Ovary (tissue), 9 donors: ENCODE results near the gene MKNK2. TPM values are rescaled to one million over a fixed set of nuclear protein-coding genes. Genes with fewer than 3 reads are reported as not detected.

ENCODE experiments used
- DNase-seq, 5 donors: peaks; one replicate each; pipeline ENCODE4 v3.0.0-alpha.2; 2019 to 2020
- H3K27ac ChIP-seq, 2 donors: fragments of 200-600 bp; one replicate each; pipeline versions ENCODE4 v1.5.1 to v1.8.0; 2019 to 2022
- H3K27me3 ChIP-seq: fragments of 200-600 bp; one replicate; pipeline ENCODE4 v1.8.0; 2022
- H3K36me3 ChIP-seq: fragments of 200-600 bp; sonication (generic); one replicate; pipeline ENCODE4 v1.5.1; 2019
- H3K4me1 ChIP-seq: one replicate; pipeline ENCODE4 v1.8.1; 2013; ENCODE audit warnings: mild to moderate bottlenecking, moderate library complexity; ENCODE audit not compliant: insufficient read depth
- H3K4me3 ChIP-seq: fragments of 200-600 bp; sonication (generic); one replicate; pipeline ENCODE4 v1.5.1; 2017
- H3K9me3 ChIP-seq, 2 donors: fragments of 200-600 bp in 1 of 2; sonication (generic) in 1 of 2; one replicate each; pipeline versions ENCODE4 v1.5.1 to v1.8.1; 2013 to 2019; ENCODE audit warnings: mild to moderate bottlenecking in 1 of 2, moderate library complexity in 1 of 2
- CTCF ChIP-seq, 3 donors: fragments of 450-650 bp in 2 of 3; fragments of 200-600 bp in 1 of 3; IDR thresholded peaks; one replicate each; pipeline versions ENCODE4 v1.5.1 to v1.8.0; 2016 to 2022; ENCODE audit warnings: antibody characterized with exemption in 3 of 3, mild to moderate bottlenecking in 1 of 3
- EP300 ChIP-seq: sonication (generic); formaldehyde crosslinking; IDR thresholded peaks from one replicate; pipeline ENCODE4 v1.6.1; 2017; ENCODE audit warnings: antibody characterized with exemption
- POLR2A ChIP-seq: fragments of 450-650 bp; IDR thresholded peaks from one replicate; pipeline ENCODE4 v1.6.1; 2017; ENCODE audit warnings: antibody characterized with exemption, mild to moderate bottlenecking, moderate library complexity
- WGBS, 3 donors: extraction: QIAGEN DNeasy Blood & Tissue Kit in 1 of 3; methylation state at CpG; one replicate each; pipeline versions ENCODE4 v1.1.5 to v1.1.7; 2013 to 2017; 5-methylcytosine and 5-hydroxymethylcytosine counted together
- intact Hi-C, 4 donors: fragments of 100-400 bp; cut with DNase I; formaldehyde crosslinking; loops; one replicate each; pipeline versions ENCODE4 v1.11.0 to v1.15.1; 2022 to 2023
- polyA plus RNA-seq, 2 donors: library from polyadenylated mRNA; stranded (reverse); fragments of 200-250 nt in 1 of 2; fragments of 350-450 nt in 1 of 2; fragmentation: Illumina TruSeq in 1 of 2; extraction: RNeasy Lipid Tissue Mini Kit (QIAGEN cat#74804) in 1 of 2; gene quantifications; one replicate each; pipeline ENCODE4 v1.2.3, GENCODE V29; 2013 to 2014
- total RNA-seq, 7 donors: library from RNA; depleted of rRNA in 2 of 7; stranded (reverse); fragments of >200 nt in 2 of 7; fragmentation: NEBNext Ultra II Directional in 3 of 7; extraction: Animal tissue kit (Norgen Biotek cat#: 25700) in 3 of 7; gene quantifications; one replicate each; pipeline versions ENCODE4 v1.1.0 to v1.2.4, GENCODE V29; 2016 to 2023
- donor health status: DM: no; HTN: no; CAD: no; lungs with moderate emphysema.
- donor health status: DM: no; HTN: no; CAD: no.
- donor health status: Bipolar disorder and iron deficiency.
- donor health status: DM: yes; HTN: yes; CAD: no.
- donor health status: DM: no; HTN: no; CAD: no.
- donor health status: DM: yes; HTN: yes; CAD: no.

Gene MKNK2
- total and polyA plus RNA-seq, 9 donors, result 22.1 to 186 (median 110) TPM

- TF ChIP-seq CTCF (IDR thresholded peaks at IDR 0.05) (no peak), EP300 (no peak), POLR2A (no peak)
- Histone ChIP-seq H3K27ac (peak overlapping the region in 1 of 2 donors; percentile 30), H3K27me3 (no peaks in the 10 kb centered on the region), H3K36me3 (no peaks in the 10 kb centered on the region), H3K4me3 (peak overlapping the region; percentile 72), H3K9me3 (no peaks in the 10 kb centered on the region), H3K4me1 (peaks cover 8% of the 10 kb centered on the region)
- intact Hi-C loops, result loop anchor here in 2 of 4 donors (5.0 kb wide), 2 partner anchors 57 to 77 kb away; no protein-coding TSS in a partner anchor
- peak in 2 of 5 donors; percentile 50 to 54 for DNase-seq
- 50 to 66% (median 53%) methylated on average over 5 of the region's 5 CpGs for WGBS, 3 donors
Measured at GRCh38 chr19:2014131-2014571, 36.9 kb downstream of the MKNK2 start.

GRCh38 chr19:2013683-2013961 lies 37.4 kb downstream of the MKNK2 start:
- 79 to 98% (median 79%) methylated on average over 6 of the region's 6 CpGs for WGBS, 3 donors
- no peaks in the 10 kb centered on the region for H3K27me3 ChIP-seq
- no peaks in the 10 kb centered on the region for H3K9me3 ChIP-seq
- no peaks in the 10 kb centered on the region for H3K36me3 ChIP-seq
- intact Hi-C loops, result loop anchor here in 2 of 4 donors (5.0 kb wide), 2 partner anchors 56 to 76 kb away; no protein-coding TSS in a partner anchor
- TF ChIP-seq EP300 (no peak), POLR2A (no peak), CTCF (IDR thresholded peaks at IDR 0.05) (no peak)
- H3K4me3 ChIP-seq, result no peak overlapping the region
- DNase-seq, result peak in 1 of 5 donors; percentile 55
- H3K4me1 ChIP-seq, result peaks cover 8% of the 10 kb centered on the region
- no peak overlapping the region for H3K27ac ChIP-seq

GRCh38 chr19:2012941-2013682 lies 37.9 kb downstream of the MKNK2 start:
- intact Hi-C loops, result loop anchor here in 2 of 4 donors (5.0 kb wide), 2 partner anchors 56 to 76 kb away; no protein-coding TSS in a partner anchor
- Histone ChIP-seq H3K4me3 (no peak overlapping the region), H3K36me3 (no peaks in the 10 kb centered on the region), H3K27me3 (no peaks in the 10 kb centered on the region), H3K27ac (no peak overlapping the region), H3K9me3 (no peaks in the 10 kb centered on the region), H3K4me1 (peaks cover 8% of the 10 kb centered on the region)
- no peak for TF ChIP-seq POLR2A
- no peak for TF ChIP-seq EP300
- no peak for TF ChIP-seq CTCF (IDR thresholded peaks at IDR 0.05)
- 72 to 80% (median 78%) methylated on average over 12 to 21 of the region's 21 CpGs for WGBS, 3 donors
- no peak for DNase-seq

GRCh38 chr19:2011169-2011568 lies 39.9 kb downstream of the MKNK2 start:
- intact Hi-C loops, result loop anchor here in 2 of 4 donors (5.0 kb wide), 2 partner anchors 54 to 74 kb away; no protein-coding TSS in a partner anchor
- Histone ChIP-seq H3K4me3 (no peak overlapping the region), H3K36me3 (no peaks in the 10 kb centered on the region), H3K27me3 (no peaks in the 10 kb centered on the region), H3K9me3 (no peaks in the 10 kb centered on the region), H3K4me1 (peaks cover 7% of the 10 kb centered on the region), H3K27ac (no peak overlapping the region)
- DNase-seq, result no peak
- no peak for TF ChIP-seq EP300
- WGBS, 3 donors, result 89 to 95% (median 93%) methylated on average over 12 of the region's 12 CpGs

GRCh38 chr19:2010135-2010668 lies 40.8 kb downstream of the MKNK2 start:
- Histone ChIP-seq H3K9me3 (no peaks in the 10 kb centered on the region), H3K4me1 (peaks cover 7% of the 10 kb centered on the region), H3K4me3 (no peak overlapping the region), H3K27me3 (no peaks in the 10 kb centered on the region), H3K36me3 (no peaks in the 10 kb centered on the region), H3K27ac (no peak overlapping the region)
- no peak for DNase-seq
- intact Hi-C loops, result loop anchor here in 2 of 4 donors (5.0 kb wide), 2 partner anchors 53 to 73 kb away; no protein-coding TSS in a partner anchor
- TF ChIP-seq EP300, result no peak
- TF ChIP-seq POLR2A, result no peak
- 95% methylated on average over 17 to 20 of the region's 20 CpGs for WGBS, 3 donors
